DMS53 treated with DMSO at 0.1 percent for 48 hours (cell line): Measurements from ENCODE around the gene ANKRD29.

ENCODE experiments used
- DNase-seq: peaks from one replicate; lab custom pipeline; 2025; ENCODE audit not compliant: unreplicated experiment; lab: John Stamatoyannopoulos, UW

The ANKRD29 gene

DNA sequence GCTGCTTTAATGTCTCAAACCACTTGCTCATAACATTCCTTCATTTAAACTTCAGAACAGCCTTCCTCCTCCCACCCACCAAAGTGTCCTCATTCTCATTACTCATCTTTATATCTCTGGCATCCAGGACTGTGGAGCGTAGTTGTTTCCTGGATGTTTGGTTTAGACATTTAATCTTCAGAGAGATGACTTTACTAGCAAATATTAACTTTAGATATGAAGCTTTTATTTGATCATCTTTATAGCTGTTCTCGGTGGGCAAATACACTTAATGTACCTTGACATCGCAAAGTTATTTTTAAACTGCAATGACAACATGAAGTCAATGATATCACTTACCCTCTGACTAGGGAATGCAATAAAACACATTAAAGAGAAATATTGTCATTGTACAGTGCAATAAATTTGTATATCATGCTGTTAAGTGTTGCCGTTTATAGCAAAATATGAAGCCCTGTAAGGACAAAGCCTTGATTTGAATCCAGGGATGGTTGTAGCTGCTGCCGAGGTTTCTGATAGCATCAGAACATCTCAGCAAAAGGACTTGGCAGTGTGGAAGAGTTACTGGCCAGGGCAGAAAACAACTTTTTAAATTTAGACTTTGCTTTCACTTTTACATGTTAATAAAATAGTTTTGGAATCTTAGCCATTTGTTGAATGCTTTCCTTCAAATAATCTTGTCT is 21.9 kb upstream of the ANKRD29 start:
- peak; percentile 25 for DNase-seq

GRCh38 chr18:23683671-23684070 is 21.0 kb upstream of the ANKRD29 start:
- no peak for DNase-seq

- DNase-seq = no peak
Measured at GRCh38 chr18:23683155-23683554, 20.4 kb upstream of the ANKRD29 start.

DNA sequence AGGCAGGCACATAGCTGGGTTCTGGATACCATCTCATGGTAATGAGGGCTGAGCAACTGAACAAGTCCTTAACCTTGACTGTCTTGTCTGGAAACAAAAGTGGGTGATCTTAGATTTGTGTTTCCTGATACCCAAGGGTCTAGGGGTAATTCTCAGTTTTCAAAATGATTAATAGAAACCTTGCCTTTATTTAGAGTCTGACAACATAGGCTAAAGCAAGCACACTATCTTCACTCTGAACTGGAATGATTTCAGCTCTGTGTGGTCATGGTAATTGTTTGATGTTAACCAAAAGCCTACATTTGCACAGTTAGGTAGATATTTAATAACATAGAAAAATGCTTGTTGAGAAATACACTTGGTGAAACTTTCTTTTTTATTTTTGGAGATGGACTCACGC is 19.8 kb upstream of the ANKRD29 start:
- DNase-seq = no peak

DNA sequence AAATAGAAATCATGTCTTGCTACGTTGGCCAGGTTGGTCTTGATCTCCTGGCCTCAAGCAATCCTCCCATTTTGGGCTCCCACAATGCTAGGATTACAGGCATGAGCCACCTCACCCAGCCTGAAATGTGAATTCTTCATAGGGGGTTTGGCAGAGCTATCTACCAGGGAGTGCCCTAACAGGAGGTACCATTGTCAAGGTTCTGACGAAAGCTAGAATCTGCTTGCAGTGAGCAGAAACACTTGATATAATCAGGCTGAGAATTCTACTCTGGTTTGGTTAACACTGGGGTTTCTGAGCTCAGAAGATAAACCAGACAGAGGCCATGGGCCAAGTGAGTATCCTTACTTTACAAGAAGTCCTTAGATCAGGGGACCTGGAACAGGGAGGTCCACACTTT is 19.3 kb upstream of the ANKRD29 start:
- DNase-seq = no peak

GRCh38 chr18:23675896-23676295 is 13.2 kb upstream of the ANKRD29 start:
- DNase-seq = no peak

- no peak for DNase-seq
Measured at GRCh38 chr18:23675236-23675635, 12.5 kb upstream of the ANKRD29 start.

- no peak for DNase-seq
Measured at GRCh38 chr18:23673725-23674124, 11.0 kb upstream of the ANKRD29 start.

DNA sequence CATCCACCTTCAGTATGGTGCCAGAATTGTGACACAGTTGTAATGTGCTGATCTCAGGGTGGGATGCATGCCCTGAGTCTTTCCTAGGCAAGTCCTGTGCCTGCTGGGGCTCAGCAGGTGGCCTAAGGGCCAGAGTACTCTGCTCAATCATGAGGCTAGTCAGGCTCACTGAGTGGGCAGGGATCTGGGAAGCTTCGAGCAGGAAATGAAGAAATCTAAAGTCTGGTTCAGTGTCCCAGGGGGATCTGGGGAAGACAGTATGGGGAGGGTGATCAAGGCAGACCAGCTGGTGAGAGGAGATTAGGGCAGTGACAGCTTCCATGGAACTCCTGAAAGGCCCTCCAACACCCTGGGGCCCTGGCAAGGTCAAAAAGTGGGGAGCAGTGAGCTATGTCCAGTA is 8.9 kb upstream of the ANKRD29 start:
- no peak for DNase-seq

GRCh38 chr18:23669804-23670405 is 7.2 kb upstream of the ANKRD29 start:
- no peak for DNase-seq

- no peak for DNase-seq
Measured at GRCh38 chr18:23669202-23669766, 6.6 kb upstream of the ANKRD29 start.

- DNase-seq = no peak
Measured at GRCh38 chr18:23668731-23669130, 6.0 kb upstream of the ANKRD29 start.

- DNase-seq = no peak
Measured at GRCh38 chr18:23667114-23667513, 4.4 kb upstream of the ANKRD29 start.

- DNase-seq = no peak
Measured at GRCh38 chr18:23664674-23665073, 2.0 kb upstream of the ANKRD29 start.

DNA sequence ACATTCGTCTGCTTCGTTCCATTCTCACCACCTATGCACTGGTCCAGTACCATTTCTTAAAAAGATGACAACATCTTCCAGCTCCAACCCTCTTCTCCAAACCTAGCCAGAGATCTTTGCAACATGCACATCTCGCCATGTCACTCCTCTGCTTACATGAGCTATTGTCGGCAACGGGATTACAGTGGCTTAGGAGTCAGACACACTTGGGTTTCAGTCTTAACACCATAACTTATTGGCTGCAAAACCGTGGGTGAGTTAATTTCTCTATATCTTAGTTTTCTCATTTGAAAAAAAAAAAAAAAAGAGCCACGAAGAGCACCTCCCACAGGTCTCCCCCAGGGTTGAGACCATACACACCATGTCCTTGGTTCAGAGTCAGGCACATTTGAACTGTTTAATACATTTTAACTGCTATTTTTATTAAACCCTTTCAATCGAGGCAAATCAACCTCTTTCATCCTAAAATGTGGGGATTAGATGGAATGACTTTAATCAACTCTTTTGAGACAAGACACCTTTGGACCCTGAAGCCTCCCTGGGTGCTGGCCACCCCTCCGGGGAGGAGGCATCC is 889 bp downstream of the ANKRD29 start:
- DNase-seq = no peak

GRCh38 chr18:23658285-23658684 is 4.4 kb downstream of the ANKRD29 start:
- no peak for DNase-seq

GRCh38 chr18:23652232-23652631 is 10.5 kb downstream of the ANKRD29 start:
- DNase-seq = no peak

GRCh38 chr18:23650968-23651927 is 11.5 kb downstream of the ANKRD29 start:
- no peak for DNase-seq

- no peak for DNase-seq
Measured at GRCh38 chr18:23648940-23649607, 13.6 kb downstream of the ANKRD29 start.

DNA sequence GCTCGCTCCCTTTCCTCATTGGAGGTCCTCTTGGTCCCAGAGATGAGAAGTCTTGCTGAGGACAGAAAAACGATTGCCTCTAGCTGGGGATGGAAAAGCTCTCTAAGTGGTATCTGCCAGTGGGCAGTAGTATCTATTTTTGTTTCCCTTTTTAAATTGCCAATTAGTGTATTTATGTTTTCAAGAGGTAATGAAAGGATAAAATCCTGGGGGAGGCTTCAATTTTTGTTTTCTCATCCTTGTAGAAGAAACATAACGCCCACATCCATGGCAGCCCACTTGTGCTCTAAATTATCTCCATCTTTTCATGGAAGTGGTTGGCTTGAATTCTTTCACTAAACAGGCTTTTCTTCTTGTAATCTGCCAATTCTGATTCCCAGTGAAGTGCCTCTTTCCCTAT is 14.3 kb downstream of the ANKRD29 start:
- no peak for DNase-seq

GRCh38 chr18:23646282-23646681 is 16.4 kb downstream of the ANKRD29 start:
- DNase-seq = no peak
